T-helper 17 cell (primary cell): ENCODE results near the gene METTL2B. TPM values are rescaled to one million over a fixed set of nuclear protein-coding genes. Genes with fewer than 3 reads are reported as not detected.
A peak's percentile ranks its signal among the peaks of the same experiment; 100 is the strongest.
"Not testable (repeated sequence)": the region's sequence is repeated elsewhere in the genome, so short reads cannot be mapped to it uniquely, and the experiment has no call there.

Experiments used
- ATAC-seq: fragments of 150-1000 bp; cut with Tn5 transposase; 2 replicates; pipeline ENCODE4 v1.10.0; 2021; ENCODE audit warnings: mild to moderate bottlenecking, moderate library complexity
- DNase-seq, 3 donors: peaks; one replicate each; pipeline versions ENCODE4 v3.0.0 to v3.0.0-alpha.2; 2020 to 2021
- H3K9me3 ChIP-seq: one replicate; pipeline ENCODE4 v1.7.0; 2013; ENCODE audit warnings: low read length, mild to moderate bottlenecking; ENCODE audit not compliant: control insufficient read depth, poor library complexity, severe bottlenecking
- H3K27ac Mint-ChIP-seq: one replicate; pipeline ENCODE4 v1.8.0; 2022; ENCODE audit warnings: mild to moderate bottlenecking, moderate library complexity, mixed read lengths
- H3K27me3 Mint-ChIP-seq: one replicate; pipeline ENCODE4 v1.8.0; 2022; ENCODE audit warnings: mixed read lengths
- H3K36me3 Mint-ChIP-seq: one replicate; pipeline ENCODE4 v1.8.0; 2022; ENCODE audit warnings: low read depth, mixed read lengths
- H3K4me1 Mint-ChIP-seq: one replicate; pipeline ENCODE4 v1.8.0; 2022; ENCODE audit warnings: mild to moderate bottlenecking, mixed read lengths
- H3K4me3 Mint-ChIP-seq: one replicate; pipeline ENCODE4 v1.8.0; 2022; ENCODE audit warnings: mild to moderate bottlenecking, moderate library complexity, mixed read lengths
- total RNA-seq, 4 donors: library from RNA in 2 of 4; stranded (reverse) in 2 of 4; gene quantifications; one replicate each; pipeline ENCODE4 v1.2.3 and lab custom pipeline; 2022 to 2026

Gene METTL2B, protein sequence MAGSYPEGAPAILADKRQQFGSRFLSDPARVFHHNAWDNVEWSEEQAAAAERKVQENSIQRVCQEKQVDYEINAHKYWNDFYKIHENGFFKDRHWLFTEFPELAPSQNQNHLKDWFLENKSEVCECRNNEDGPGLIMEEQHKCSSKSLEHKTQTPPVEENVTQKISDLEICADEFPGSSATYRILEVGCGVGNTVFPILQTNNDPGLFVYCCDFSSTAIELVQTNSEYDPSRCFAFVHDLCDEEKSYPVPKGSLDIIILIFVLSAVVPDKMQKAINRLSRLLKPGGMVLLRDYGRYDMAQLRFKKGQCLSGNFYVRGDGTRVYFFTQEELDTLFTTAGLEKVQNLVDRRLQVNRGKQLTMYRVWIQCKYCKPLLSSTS
- total RNA-seq (10 to 100 TPM; 15.8 to 19.9 TPM), total RNA-seq (lab: John Stamatoyannopoulos, UW) (17.2 to 38.2 reads per million in 2 donors)

DNA sequence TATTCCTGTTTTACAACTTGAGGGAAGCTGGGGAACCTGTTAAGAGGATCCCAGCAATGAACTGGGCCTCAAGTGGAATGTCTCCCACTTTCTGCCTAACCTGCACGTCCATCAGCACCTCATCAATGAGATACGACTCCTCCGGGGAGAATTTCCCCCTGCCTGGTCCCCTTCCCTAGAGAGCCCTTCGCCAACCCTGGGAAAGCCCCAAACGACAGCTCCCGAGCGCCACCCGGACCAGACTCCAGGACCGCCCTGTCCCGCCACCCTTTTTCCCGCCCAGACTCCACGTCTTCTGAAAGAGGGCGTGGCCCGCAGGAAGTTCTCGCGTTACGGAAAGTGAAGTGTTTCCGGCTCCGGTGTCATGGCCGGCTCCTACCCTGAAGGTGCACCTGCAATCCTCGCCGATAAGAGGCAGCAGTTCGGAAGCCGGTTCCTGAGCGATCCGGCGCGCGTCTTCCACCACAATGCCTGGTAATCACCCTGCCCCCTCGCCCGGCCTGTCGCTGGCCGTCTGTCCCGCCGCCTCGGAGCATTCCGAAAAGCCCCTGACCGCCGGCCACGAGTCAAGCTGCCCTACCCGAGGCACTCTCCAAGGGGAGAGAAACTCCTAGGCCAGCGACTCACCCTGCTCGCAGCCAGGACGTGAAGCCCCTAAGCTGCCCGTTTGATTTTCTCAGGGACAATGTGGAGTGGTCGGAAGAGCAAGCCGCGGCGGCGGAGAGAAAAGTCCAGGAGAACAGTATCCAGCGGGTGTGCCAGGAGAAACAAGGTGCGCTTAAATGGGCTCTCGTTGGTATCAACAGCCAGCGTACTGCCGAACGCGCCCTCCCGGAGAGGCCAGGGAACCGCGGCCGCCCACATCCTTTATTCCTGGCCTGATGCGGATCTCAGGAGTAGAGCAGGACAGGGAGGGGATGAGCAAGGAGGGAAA, at the start of gene METTL2B:
TSS of gene METTL2B (plus strand) at position 347 of the 934 bp plus-strand sequence. CDS start at position 365, 18 bp downstream.
- peak; percentile 93 for ATAC-seq
- not testable (repeated sequence) for H3K27me3 Mint-ChIP-seq

DNA sequence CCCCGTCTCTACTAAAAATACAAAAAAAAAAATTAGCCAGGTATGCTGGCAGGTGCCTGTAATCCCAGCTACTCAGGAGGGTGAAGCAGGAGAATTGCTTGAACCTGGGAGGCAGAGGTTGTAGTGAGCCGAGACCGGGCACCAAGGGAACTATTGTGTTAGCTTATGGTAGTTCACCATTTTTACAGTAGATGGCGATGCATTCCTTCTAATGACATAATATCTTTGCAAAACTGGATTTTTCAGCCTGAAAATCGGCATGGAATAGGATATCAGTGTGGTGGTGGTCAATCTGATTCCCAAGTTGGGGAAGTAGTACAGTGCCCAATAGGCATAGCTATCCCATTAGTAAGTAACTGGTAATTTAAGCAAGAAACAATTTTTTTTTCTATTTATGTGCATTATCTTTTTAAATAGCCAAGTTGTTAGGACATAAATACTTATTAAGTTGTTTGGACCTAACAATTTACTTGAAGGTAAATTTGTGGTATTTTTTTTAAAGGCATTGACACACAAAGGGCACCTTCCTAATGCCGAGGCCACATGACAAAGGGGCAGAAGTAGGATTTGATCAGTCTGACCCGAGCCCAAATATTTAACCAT, 49.2 kb upstream of the METTL2B start:
- Mint-ChIP-seq H3K36me3 (peaks cover 2% of the 10 kb centered on the region), H3K4me3 (no peak overlapping the region), H3K27ac (no peak overlapping the region), H3K27me3 (peaks cover 21% of the 10 kb centered on the region), H3K4me1 (peaks cover 6% of the 10 kb centered on the region)
- DNase-seq, result no peak
- peak; percentile 71 for ATAC-seq
- H3K9me3 ChIP-seq, result peaks cover 4% of the 10 kb centered on the region

More for the DNA sequence above, at the start of gene METTL2B:
- DNase-seq, result peak; percentile 79 to 88 (median 80)
- peak within 1 kb of the TSS; percentile 97 for H3K4me3 Mint-ChIP-seq
- H3K36me3 Mint-ChIP-seq, H3K9me3 ChIP-seq: not testable (repeated sequence)
- H3K4me1 Mint-ChIP-seq, result peaks cover 17% of the 10 kb centered on the region
- H3K27ac Mint-ChIP-seq, result peak within 1 kb of the TSS; percentile 99

DNA sequence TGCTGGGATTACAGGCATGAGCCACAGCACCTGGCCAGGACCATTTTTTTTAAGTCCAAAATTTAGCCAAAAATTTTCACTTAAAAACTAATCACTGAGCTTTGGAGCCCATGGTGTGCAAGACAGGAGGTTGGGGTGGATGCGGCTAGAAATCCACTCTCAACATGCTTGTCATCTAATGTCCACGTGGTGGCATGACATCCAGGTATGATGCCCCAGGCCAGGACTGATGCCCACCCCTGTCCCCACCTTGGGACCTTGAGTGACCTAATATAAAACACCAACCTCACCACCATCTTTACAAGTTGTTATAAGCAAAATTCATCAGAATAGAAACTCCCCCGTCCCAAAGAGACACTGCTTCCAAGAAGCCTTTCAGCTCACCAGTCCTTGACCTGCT, 46.3 kb upstream of the METTL2B start:
- Mint-ChIP-seq H3K27me3 (peaks cover 21% of the 10 kb centered on the region), H3K27ac (no peak overlapping the region), H3K36me3 (peaks cover 2% of the 10 kb centered on the region), H3K4me1 (peaks cover 6% of the 10 kb centered on the region), H3K4me3 (no peak overlapping the region)
- peaks cover 4% of the 10 kb centered on the region for H3K9me3 ChIP-seq
- DNase-seq (no peak), ATAC-seq (no peak)

DNA sequence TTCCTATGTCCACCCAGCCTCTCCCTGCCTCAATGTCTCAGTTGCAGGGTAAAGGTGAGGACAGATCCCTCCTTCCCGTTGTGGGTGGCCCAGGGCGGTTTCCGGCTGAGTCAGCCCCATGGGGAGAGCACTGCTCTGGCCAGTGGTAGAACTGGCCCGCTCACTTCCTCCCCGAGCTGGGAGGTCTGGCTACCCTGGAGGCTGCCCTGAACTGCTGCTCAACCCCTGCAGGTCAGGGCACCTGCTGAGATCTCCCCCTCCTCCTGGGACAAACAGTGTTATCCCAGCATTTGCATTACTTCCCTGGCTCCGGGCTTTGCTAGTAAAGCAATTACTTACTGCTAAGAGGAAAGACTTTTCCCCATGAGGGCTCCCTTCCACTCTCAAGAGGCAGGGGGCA, 45.3 kb upstream of the METTL2B start:
- Mint-ChIP-seq H3K27ac (no peak overlapping the region), H3K36me3 (peaks cover 2% of the 10 kb centered on the region), H3K4me1 (peaks cover 6% of the 10 kb centered on the region), H3K4me3 (no peak overlapping the region), H3K27me3 (peaks cover 21% of the 10 kb centered on the region)
- no peak for DNase-seq
- ATAC-seq, result no peak
- peaks cover 4% of the 10 kb centered on the region for H3K9me3 ChIP-seq

DNA sequence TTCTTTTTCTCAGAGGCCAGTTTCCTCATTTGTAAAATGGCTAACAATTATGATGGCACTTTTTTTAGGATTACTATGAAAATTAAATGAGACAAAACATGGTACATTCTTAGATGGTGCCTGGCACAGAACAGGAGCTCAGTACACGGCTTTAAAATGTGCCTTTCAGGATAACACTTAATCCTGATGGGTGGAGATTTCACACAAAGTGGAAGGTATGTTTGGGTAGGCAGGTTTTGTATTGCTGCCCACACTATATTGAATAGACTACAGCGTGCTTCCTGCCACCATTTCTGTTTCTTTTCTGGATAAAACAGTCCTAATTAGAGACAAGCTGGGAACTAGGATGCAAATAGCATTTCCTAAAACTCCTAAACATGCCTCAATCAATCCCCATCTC, 44.8 kb upstream of the METTL2B start:
- H3K9me3 ChIP-seq, result peaks cover 4% of the 10 kb centered on the region
- H3K4me1 Mint-ChIP-seq, result peaks cover 6% of the 10 kb centered on the region
- no peak overlapping the region for H3K4me3 Mint-ChIP-seq
- H3K27ac Mint-ChIP-seq, result no peak overlapping the region
- ATAC-seq (no peak), DNase-seq (no peak)
- peaks cover 2% of the 10 kb centered on the region for H3K36me3 Mint-ChIP-seq
- H3K27me3 Mint-ChIP-seq, result peaks cover 21% of the 10 kb centered on the region

DNA sequence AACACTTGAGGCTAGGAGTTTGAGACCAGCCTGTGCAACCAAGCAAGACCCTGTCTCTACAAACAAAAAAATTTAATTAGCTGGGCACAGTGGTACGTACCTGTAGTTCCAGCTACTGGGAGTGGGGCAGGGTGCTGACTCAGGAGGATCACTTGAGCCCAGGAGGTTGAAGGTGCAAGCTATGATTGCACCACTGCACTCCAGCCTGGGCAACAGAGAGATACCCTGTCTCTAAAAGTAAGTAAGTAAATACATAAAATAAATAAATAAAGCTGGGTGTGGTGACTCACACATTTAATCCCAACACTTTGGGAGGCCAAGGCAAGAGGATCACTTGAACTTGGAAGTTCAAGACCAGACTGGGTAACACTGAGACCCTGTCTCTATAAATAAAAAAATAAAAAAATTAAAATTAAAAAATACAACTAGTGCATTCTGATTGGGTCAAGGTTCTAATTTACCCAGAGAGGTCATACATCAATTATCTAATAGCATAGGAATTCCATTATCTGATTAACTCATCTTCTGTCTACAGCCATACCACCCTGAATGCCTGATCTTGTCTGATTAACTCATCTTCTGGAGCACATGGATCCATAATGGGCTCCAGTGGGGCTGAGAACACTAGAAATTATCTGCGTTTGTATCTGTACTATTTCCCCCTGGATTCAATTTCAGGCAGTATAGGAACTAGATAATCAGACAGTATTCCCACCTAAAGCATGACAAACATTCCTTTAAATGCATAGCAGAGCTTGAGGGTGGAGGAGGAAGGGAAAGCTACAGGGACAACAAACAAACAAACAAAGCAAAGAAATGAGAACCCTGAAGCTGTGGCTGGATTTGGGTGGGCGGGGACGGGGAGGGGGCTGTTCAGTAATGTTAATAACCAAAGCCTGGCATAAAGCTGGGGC, 41.9 kb upstream of the METTL2B start:
- no peaks in the 10 kb centered on the region for H3K36me3 Mint-ChIP-seq
- H3K9me3 ChIP-seq, result no peaks in the 10 kb centered on the region
- DNase-seq (no peak), ATAC-seq (no peak)
- H3K27ac Mint-ChIP-seq, result no peak overlapping the region
- H3K4me3 Mint-ChIP-seq, result no peak overlapping the region
- no peaks in the 10 kb centered on the region for H3K4me1 Mint-ChIP-seq
- H3K27me3 Mint-ChIP-seq, result peaks cover 7% of the 10 kb centered on the region

DNA sequence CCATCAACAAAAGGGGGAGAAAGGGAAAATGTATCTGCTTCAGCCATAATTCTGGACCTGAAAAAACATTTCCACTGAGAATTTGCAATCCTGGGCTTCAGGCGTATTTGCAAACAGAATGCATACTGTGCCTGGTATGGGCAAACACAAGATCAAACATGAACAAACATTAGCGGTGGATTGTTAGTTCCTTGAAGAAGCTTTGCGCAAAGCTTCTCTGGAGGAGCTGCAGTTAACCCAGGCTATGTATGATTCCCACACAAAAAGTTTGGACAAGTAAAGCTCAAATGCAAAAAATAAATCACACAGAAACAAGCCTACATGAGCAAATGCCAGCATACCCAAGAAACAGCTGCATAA, 41.2 kb upstream of the METTL2B start:
- no peaks in the 10 kb centered on the region for H3K36me3 Mint-ChIP-seq
- H3K27ac Mint-ChIP-seq, result no peak overlapping the region
- no peak overlapping the region for H3K4me3 Mint-ChIP-seq
- H3K27me3 Mint-ChIP-seq, result peaks cover 5% of the 10 kb centered on the region
- ATAC-seq, result no peak
- no peaks in the 10 kb centered on the region for H3K9me3 ChIP-seq
- no peak for DNase-seq
- no peaks in the 10 kb centered on the region for H3K4me1 Mint-ChIP-seq

DNA sequence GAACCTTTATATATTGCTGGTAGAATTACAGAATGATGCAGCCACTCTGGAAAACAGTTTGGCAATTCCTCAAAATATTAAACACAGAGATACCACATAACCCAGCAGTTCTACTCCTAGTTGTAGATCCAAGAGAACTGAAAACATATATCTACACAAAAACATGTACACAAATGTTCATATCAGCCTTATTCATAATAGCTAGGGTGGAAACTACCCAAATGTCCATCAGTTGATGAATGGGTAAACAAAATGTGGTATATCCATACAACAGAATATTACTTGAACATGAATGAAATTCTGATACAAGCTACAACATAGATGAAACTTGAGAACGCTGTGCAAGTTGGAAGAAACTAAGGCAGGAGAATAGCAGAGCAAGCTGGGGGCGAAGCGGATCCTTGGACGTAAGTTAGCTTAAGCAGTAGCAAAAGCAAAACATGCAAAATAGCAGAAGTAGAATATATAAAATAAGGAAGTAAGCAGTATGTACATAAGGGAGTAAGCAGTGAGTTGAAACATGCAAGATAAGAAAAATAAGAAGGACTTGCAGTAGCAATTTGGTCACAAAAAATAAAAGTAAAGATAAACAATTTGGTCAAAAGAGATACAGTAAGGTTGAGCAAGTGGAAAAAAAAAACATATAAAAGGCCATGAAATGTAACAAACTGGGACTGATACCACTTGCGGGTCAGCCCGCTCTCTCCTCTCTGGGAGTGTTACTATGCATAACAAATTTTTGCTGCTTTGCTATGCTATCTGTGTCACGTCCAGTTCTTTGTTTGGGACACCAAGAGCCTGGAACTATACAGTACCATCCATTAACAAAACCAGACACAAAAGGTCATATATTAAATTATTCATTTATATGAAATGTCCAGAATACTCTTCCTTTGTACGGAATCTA, 38.9 kb upstream of the METTL2B start:
- no peaks in the 10 kb centered on the region for H3K9me3 ChIP-seq
- DNase-seq (no peak), ATAC-seq (peak; percentile 59)
- no peaks in the 10 kb centered on the region for H3K36me3 Mint-ChIP-seq
- no peak overlapping the region for H3K4me3 Mint-ChIP-seq
- no peaks in the 10 kb centered on the region for H3K27me3 Mint-ChIP-seq
- no peaks in the 10 kb centered on the region for H3K4me1 Mint-ChIP-seq
- H3K27ac Mint-ChIP-seq, result no peak overlapping the region

DNA sequence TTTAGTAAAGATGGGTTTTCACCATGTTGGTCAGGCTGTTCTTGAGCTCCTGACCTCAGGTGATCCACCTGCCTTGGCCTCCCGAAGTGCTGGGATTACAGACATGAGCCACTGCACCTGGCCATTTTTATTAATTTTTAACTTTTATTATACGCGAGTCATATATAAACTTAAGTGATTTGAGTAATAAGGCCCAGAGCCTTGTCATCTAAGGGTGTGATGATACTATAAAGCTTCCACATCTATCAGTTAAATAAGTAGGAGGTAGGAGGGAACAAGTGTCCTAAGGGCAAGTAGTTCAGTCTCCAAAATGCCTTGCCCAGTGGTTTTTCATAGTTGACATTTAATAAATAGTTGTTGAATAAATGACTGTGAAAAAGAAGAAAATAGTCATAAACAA, 34.2 kb upstream of the METTL2B start:
- Mint-ChIP-seq H3K4me1 (peaks cover 3% of the 10 kb centered on the region), H3K27me3 (no peaks in the 10 kb centered on the region), H3K27ac (no peak overlapping the region), H3K36me3 (no peaks in the 10 kb centered on the region), H3K4me3 (no peak overlapping the region)
- H3K9me3 ChIP-seq, result no peaks in the 10 kb centered on the region
- ATAC-seq (no peak), DNase-seq (no peak)

DNA sequence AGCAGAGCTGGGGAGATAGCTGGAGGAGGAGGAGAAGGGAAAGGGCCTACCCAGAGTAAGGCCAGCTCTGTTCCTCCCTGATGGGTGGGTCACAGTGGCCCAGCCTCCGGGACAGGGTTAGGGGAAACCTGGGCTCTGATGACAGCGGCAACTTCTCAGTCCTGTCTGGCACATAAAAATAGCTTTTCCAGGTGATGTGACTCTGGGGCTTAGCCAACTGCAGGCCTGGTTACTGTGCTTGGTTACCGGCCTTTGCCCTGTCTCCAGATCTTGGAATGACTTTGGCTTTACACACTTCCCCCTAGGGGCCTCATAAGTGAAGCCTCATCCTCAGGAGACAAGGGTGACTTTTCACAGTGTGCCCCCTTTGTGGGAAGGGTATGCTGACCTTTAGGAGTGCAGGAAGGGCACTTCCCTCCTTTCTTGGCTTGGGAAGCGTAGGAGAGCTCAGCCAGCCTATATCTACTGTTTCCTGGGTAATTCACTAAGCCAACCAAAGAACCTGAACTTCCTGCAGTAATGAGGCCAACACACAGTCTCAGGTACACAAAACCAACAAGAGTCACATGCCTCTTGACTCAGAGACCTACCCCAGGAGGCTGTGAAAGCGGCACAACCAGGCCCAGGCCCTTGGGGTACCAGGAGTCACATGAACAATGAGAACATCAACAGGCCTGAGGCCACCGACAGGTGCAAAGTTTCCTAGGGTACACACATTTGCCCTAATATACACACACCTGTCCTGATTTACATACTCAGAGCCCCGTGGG, 32.5 kb upstream of the METTL2B start:
- ATAC-seq, result peak; percentile 68
- no peaks in the 10 kb centered on the region for H3K27me3 Mint-ChIP-seq
- H3K4me3 Mint-ChIP-seq, result no peak overlapping the region
- no peak for DNase-seq
- no peaks in the 10 kb centered on the region for H3K9me3 ChIP-seq
- peaks cover 3% of the 10 kb centered on the region for H3K4me1 Mint-ChIP-seq
- H3K36me3 Mint-ChIP-seq, result no peaks in the 10 kb centered on the region
- peak overlapping the region; percentile 51 for H3K27ac Mint-ChIP-seq

DNA sequence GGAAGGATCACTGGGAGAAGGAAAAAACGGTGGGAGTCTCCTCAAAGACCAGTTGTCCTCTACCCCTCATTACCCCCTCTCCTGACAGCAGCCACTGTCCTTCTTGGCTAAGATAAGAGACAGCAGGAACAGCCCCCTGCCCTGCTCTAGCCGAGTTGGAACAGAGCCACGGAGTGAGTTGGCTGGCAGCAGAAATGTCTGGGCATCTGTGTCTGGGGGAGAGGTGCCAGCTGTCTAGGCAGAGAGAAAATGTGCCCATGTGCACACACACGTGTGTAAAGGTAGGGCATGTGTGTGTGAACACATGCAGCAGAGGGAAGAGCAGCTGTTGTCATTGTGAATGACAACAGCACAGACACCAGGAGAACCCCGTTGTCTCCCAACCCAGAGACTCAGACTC, 30.2 kb upstream of the METTL2B start:
- H3K27me3 Mint-ChIP-seq, result no peaks in the 10 kb centered on the region
- H3K4me3 Mint-ChIP-seq, result no peak overlapping the region
- DNase-seq, result no peak
- H3K36me3 Mint-ChIP-seq, result no peaks in the 10 kb centered on the region
- no peaks in the 10 kb centered on the region for H3K9me3 ChIP-seq
- peaks cover 3% of the 10 kb centered on the region for H3K4me1 Mint-ChIP-seq
- ATAC-seq, result no peak
- no peak overlapping the region for H3K27ac Mint-ChIP-seq
